ENCODE measurements around the gene STARD5.

The STARD5 gene

GRCh38 chr15:81294516-81294880 is 29.4 kb downstream of the STARD5 start:
- DNase-seq (ENCODE audit: low read depth in 2 of 3, low spot score in 2 of 3): no peak

- DNase-seq (ENCODE audit: low read depth in 2 of 3, low spot score in 2 of 3): peak in 1 of 3 experiments; percentile 62
Measured at GRCh38 chr15:81293728-81294515, 30.0 kb downstream of the STARD5 start.

GRCh38 chr15:81292523-81293001 is 31.4 kb downstream of the STARD5 start:
- DNase-seq (ENCODE audit: low read depth in 2 of 3, low spot score in 2 of 3): no peak

- no peak for DNase-seq (ENCODE audit: low read depth in 2 of 3, low spot score in 2 of 3)
Measured at GRCh38 chr15:81291916-81292522, 31.9 kb downstream of the STARD5 start.

GRCh38 chr15:81289910-81290309 is 34.0 kb downstream of the STARD5 start:
- DNase-seq (ENCODE audit: low read depth in 2 of 3, low spot score in 2 of 3): no peak

GRCh38 chr15:81288616-81289015 is 35.3 kb downstream of the STARD5 start:
- DNase-seq (ENCODE audit: low read depth in 2 of 3, low spot score in 2 of 3): no peak

GRCh38 chr15:81288040-81288439 is 35.9 kb downstream of the STARD5 start:
- DNase-seq (ENCODE audit: low read depth in 2 of 3, low spot score in 2 of 3): no peak

- no peak for DNase-seq (ENCODE audit: low read depth in 2 of 3, low spot score in 2 of 3)
Measured at GRCh38 chr15:81286621-81287121, 37.3 kb downstream of the STARD5 start.

GRCh38 chr15:81285461-81285860 is 38.5 kb downstream of the STARD5 start:
- DNase-seq (ENCODE audit: low read depth in 2 of 3, low spot score in 2 of 3): no peak

GRCh38 chr15:81284256-81285031 is 39.5 kb downstream of the STARD5 start:
- no peak for DNase-seq (ENCODE audit: low read depth in 2 of 3, low spot score in 2 of 3)

GRCh38 chr15:81282911-81283310 is 41.0 kb downstream of the STARD5 start:
- no peak for DNase-seq (ENCODE audit: low read depth in 2 of 3, low spot score in 2 of 3)

GRCh38 chr15:81282606-81282895 is 41.4 kb downstream of the STARD5 start:
- DNase-seq (ENCODE audit: low read depth in 2 of 3, low spot score in 2 of 3): no peak

GRCh38 chr15:81281766-81282605 is 42.0 kb downstream of the STARD5 start:
- DNase-seq (ENCODE audit: low read depth in 2 of 3, low spot score in 2 of 3): no peak

- no peak for DNase-seq (ENCODE audit: low read depth in 2 of 3, low spot score in 2 of 3)
Measured at GRCh38 chr15:81281456-81281735, 42.5 kb downstream of the STARD5 start.

GRCh38 chr15:81280696-81281455 is 43.1 kb downstream of the STARD5 start:
- no peak for DNase-seq (ENCODE audit: low read depth in 2 of 3, low spot score in 2 of 3)

- DNase-seq (ENCODE audit: low read depth in 2 of 3, low spot score in 2 of 3): no peak
Measured at GRCh38 chr15:81279621-81280485, 44.1 kb downstream of the STARD5 start.

GRCh38 chr15:81278306-81279029 is 45.5 kb downstream of the STARD5 start:
- DNase-seq (ENCODE audit: low read depth in 2 of 3, low spot score in 2 of 3): no peak

- DNase-seq (ENCODE audit: low read depth in 2 of 3, low spot score in 2 of 3): no peak
Measured at GRCh38 chr15:81277851-81278250, 46.1 kb downstream of the STARD5 start.

- DNase-seq (ENCODE audit: low read depth in 2 of 3, low spot score in 2 of 3): no peak
Measured at GRCh38 chr15:81276967-81277366, 47.0 kb downstream of the STARD5 start.
